ENCODE data around the gene CBX8. TPM values are rescaled to one million over a fixed set of nuclear protein-coding genes. Genes with fewer than 3 reads are reported as not detected.

CBX8 gene
- total and polyA plus RNA-seq, 2 of the 8 experiments (the other 6 are each of a cell fraction or from before 2014, with no cell fraction given), result 0.09 to 2.1 TPM

- Histone ChIP-seq H3K4ac (replicated peaks; ENCODE audit: insufficient read length, low read depth, low read length) (no peak within 1 kb of the TSS), H3K4me2 (ENCODE audit: insufficient read depth in 1 of 2, low read depth in 2 of 2, low read length in 2 of 2) (peak within 1 kb of the TSS; percentile 77 to 88), H2BK120ac (replicated peaks; ENCODE audit: low read depth, low read length) (no peak within 1 kb of the TSS), H2BK15ac (ENCODE audit: low read length) (peak within 1 kb of the TSS; percentile 53; the same call in 1 of the 2 replicates), H2AK5ac (ENCODE audit: low read depth, low read length) (no peak within 1 kb of the TSS), H3K18ac (ENCODE audit: extremely low read depth, low read length) (peak within 1 kb of the TSS; percentile 48), H3K27me3 (replicated peaks in 1 of 4; ENCODE audit: control insufficient read depth in 3 of 4, extremely low read depth in 1 of 4, insufficient read depth in 3 of 4, low read length in 3 of 4) (peaks cover 63 to 87% (median 84%) of the 10 kb centered on the region in 4 experiments), H3K4me3 (ENCODE audit: extremely low read depth in 1 of 4, insufficient read depth in 2 of 4, low read depth in 3 of 4, low read length in 4 of 4) (peak within 1 kb of the TSS; percentile 43 to 63 (median 60)), H3K9ac (replicated peaks in 1 of 4; ENCODE audit: extremely low read depth in 1 of 4, low read depth in 3 of 4, low read length in 3 of 4) (peak within 1 kb of the TSS in 1 of 4 experiments; percentile 3; a peak in 1 of 7 replicates), H3K23ac (ENCODE audit: insufficient read length) (no peak within 1 kb of the TSS), H3K9me3 (ENCODE audit: insufficient read depth in 2 of 2, low read depth in 1 of 2, low read length in 1 of 2) (peaks cover 0 to 8% of the 10 kb centered on the region in 2 experiments; a peak in 2 of 4 replicates), H4K8ac (ENCODE audit: extremely low read depth, insufficient read depth, low read length) (peak within 1 kb of the TSS; percentile 65), H3K27ac (ENCODE audit: low read depth, low read length) (no peak within 1 kb of the TSS), H4K91ac (replicated peaks; ENCODE audit: insufficient read length, low read length) (no peak within 1 kb of the TSS), H2BK5ac (ENCODE audit: low read depth, low read length) (no peak within 1 kb of the TSS), H4K5ac (ENCODE audit: insufficient read length, low read depth, low read length) (no peak within 1 kb of the TSS), H2BK20ac (ENCODE audit: low read length) (no peak within 1 kb of the TSS), H4K20me1 (replicated peaks in 1 of 2; ENCODE audit: control insufficient read depth in 1 of 2, insufficient read depth in 2 of 2, low read length in 2 of 2) (peaks cover 11 to 19% of the 10 kb centered on the region in 2 experiments), H2AFZ (ENCODE audit: low read length) (no peak within 1 kb of the TSS; the same call in 1 of the 2 replicates), H2BK12ac (ENCODE audit: low read depth, low read length) (peak within 1 kb of the TSS; percentile 85; the same call in 1 of the 2 replicates), H3K56ac (replicated peaks; ENCODE audit: insufficient read length, low read depth, low read length) (no peak within 1 kb of the TSS), H3K23me2 (ENCODE audit: low read depth, low read length) (peaks cover 19% of the 10 kb centered on the region; the same call in 1 of the 2 replicates), H3K36me3 (ENCODE audit: control insufficient read depth in 2 of 4, insufficient read depth in 4 of 4, low read length in 3 of 4) (peaks cover 0 to 16% (median 0%) of the 10 kb centered on the region in 4 experiments; a peak in 1 of 8 replicates), H3K14ac (ENCODE audit: insufficient read length) (no peak within 1 kb of the TSS), H3K4me1 (replicated peaks in 1 of 4; ENCODE audit: control insufficient read depth in 3 of 4, insufficient read depth in 4 of 4, low read length in 3 of 4) (peaks cover 6 to 51% (median 38%) of the 10 kb centered on the region in 4 experiments), H3K79me2 (ENCODE audit: control insufficient read depth in 1 of 2, insufficient read depth in 2 of 2, low read length in 2 of 2) (no peaks in the 10 kb centered on the region), H3K79me1 (ENCODE audit: low read depth, low read length) (no peaks in the 10 kb centered on the region)
- ChIA-PET CTCF (ENCODE audit: partially characterized antibody) (interaction anchor here (0.6 to 11.6 kb wide), 23 partner anchors 9 to 351 kb away, joined by 3 to 181 read pairs (median 5); partner anchors contain the start of gene CBX2), POLR2A (ENCODE audit: partially characterized antibody) (interaction anchor here (0.6 to 7.6 kb wide), 22 partner anchors 9 to 1152 kb away, joined by 3 to 111 read pairs (median 4); partner anchors contain the start of genes CBX8 and CHMP6)
- no peak for FAIRE-seq
- WGBS, 2 experiments (ENCODE audit: extremely low coverage in 1 of 2, insufficient coverage in 1 of 2, insufficient read length in 1 of 2, insufficient replicate concordance in 2 of 2, low coverage in 1 of 2, low lambda C conversion rate in 2 of 2, missing lambda C conversion rate in 1 of 2), result 5% methylated on average over 37 of the region's 103 CpGs; no CpG with 5 or more reads in 1 of the 2 experiments
- DNase-seq (ENCODE audit: low read depth in 1 of 2, low spot score in 2 of 2), result peak in 1 of 2 experiments; percentile 85
- TF ChIP-seq KDM4A (IDR thresholded peaks at IDR 0.05; ENCODE audit: low read depth, low read length, severe bottlenecking), result peak; percentile 30
- no peak for TF ChIP-seq CHD1 (IDR thresholded peaks at IDR 0.05; ENCODE audit: low read depth, low read length)
- no peak for TF ChIP-seq MAFK (IDR thresholded peaks at IDR 0.05; ENCODE audit: low read depth, low read length)
- no peak for TF ChIP-seq SAP30 (IDR thresholded peaks at IDR 0.05; ENCODE audit: insufficient read depth, insufficient replicate concordance, low read length)
- TF ChIP-seq JUN (IDR thresholded peaks at IDR 0.05; ENCODE audit: low read depth, low read length), result no peak
- peak; percentile 91 for TF ChIP-seq TAF7 (optimal IDR thresholded peaks at IDR 0.05; ENCODE audit: borderline replicate concordance, low read depth, low read length)
- peak; percentile 83 for TF ChIP-seq ATF3 (IDR thresholded peaks at IDR 0.05; ENCODE audit: insufficient read depth, low read depth, low read length)
- peak; percentile 25 for TF ChIP-seq RNF2 (IDR thresholded peaks at IDR 0.05; ENCODE audit: borderline replicate concordance, low read depth, low read length, missing control alignments, poor library complexity, severe bottlenecking)
Measured at GRCh38 chr17:79839356-79840268, 42.7 kb upstream of the CBX8 start, which contains the start of gene CBX4. Gene CBX4 (minus strand): TSS chr17:79839440. CDS start chr17:79839251, 189 bp downstream.

Measured in H1 (cell line).